Caco-2 (cell line): ENCODE results near the gene ARFIP1. TPM values are rescaled to one million over a fixed set of nuclear protein-coding genes. Genes with fewer than 3 reads are reported as not detected.

ENCODE experiments used
- BruUV-seq: library from RNA; stranded (reverse); fragments of 400-500 nt; replicated peaks from 2 replicates; lab custom pipeline; 2021; lab: Mats Ljungman, UMichigan
- CTCF ChIA-PET: fragments of 300-600 bp; sonication (Branson Sonifier 250); formaldehyde crosslinking; loops from one replicate; lab custom pipeline; 2022; ENCODE audit warnings: antibody characterized with exemption; lab: Charles Lee
- POLR2A ChIA-PET: fragments of 300-600 bp; sonication (Branson Sonifier 250); formaldehyde crosslinking; loops from one replicate; lab custom pipeline; 2022; ENCODE audit warnings: antibody characterized with exemption; lab: Charles Lee
- DNase-seq, 2 experiments: peaks; one replicate each; pipeline versions ENCODE4 v3.0.0 to v3.0.0-alpha.2; 2020 to 2022
- H3K27me3 ChIP-seq: replicated peaks from 2 replicates; pipeline ENCODE4 v1.6.0; 2011; ENCODE audit warnings: low read length; ENCODE audit not compliant: control insufficient read depth, insufficient read depth
- H3K36me3 ChIP-seq: 2 replicates; pipeline ENCODE4 v1.5.1; 2011; ENCODE audit warnings: low read length; ENCODE audit not compliant: control insufficient read depth, insufficient read depth
- H3K4me1 ChIP-seq: fragments of 250-450 bp; sonication (Bioruptor Pico); 2 replicates; pipeline ENCODE4 v1.5.1; 2020; ENCODE audit warnings: mild to moderate bottlenecking
- H3K4me3 ChIP-seq: 2 replicates; pipeline ENCODE4 v1.5.1; 2011; ENCODE audit warnings: low read depth, mild to moderate bottlenecking, control low read depth, low read length
- H3K9me3 ChIP-seq: fragments of 250-450 bp; sonication (Bioruptor Pico); 2 replicates; pipeline ENCODE4 v1.5.1; 2020; ENCODE audit warnings: mild to moderate bottlenecking, moderate library complexity
- H3K27ac Mint-ChIP-seq: one replicate; pipeline ENCODE4 v1.8.0; 2022; ENCODE audit warnings: mixed read lengths; ENCODE audit not compliant: unreplicated experiment
- H3K27me3 Mint-ChIP-seq: one replicate; pipeline ENCODE4 v1.8.0; 2022; ENCODE audit warnings: mixed read lengths; ENCODE audit not compliant: insufficient read depth, unreplicated experiment
- H3K36me3 Mint-ChIP-seq: one replicate; pipeline ENCODE4 v1.8.0; 2022; ENCODE audit warnings: mild to moderate bottlenecking, mixed read lengths; ENCODE audit not compliant: insufficient read depth, unreplicated experiment
- H3K4me1 Mint-ChIP-seq: one replicate; pipeline ENCODE4 v1.8.0; 2022; ENCODE audit warnings: low read depth, mixed read lengths; ENCODE audit not compliant: unreplicated experiment
- H3K4me3 Mint-ChIP-seq: one replicate; pipeline ENCODE4 v1.8.0; 2022; ENCODE audit warnings: mild to moderate bottlenecking, moderate library complexity, mixed read lengths; ENCODE audit not compliant: unreplicated experiment
- H3K9me3 Mint-ChIP-seq: one replicate; pipeline ENCODE4 v1.8.0; 2022; ENCODE audit warnings: mixed read lengths; ENCODE audit not compliant: unreplicated experiment
- CTCF ChIP-seq, 2 experiments: fragments of 200-600 bp in 1 of 2; IDR thresholded peaks; 1 replicate in 1 of 2; 2 replicates in 1 of 2; pipeline versions ENCODE4 v1.5.1 to v1.8.0; 2011 to 2022; ENCODE audit warnings: antibody characterized with exemption in 1 of 2, control low read depth in 1 of 2, inconsistent platforms in 1 of 2, low read depth in 1 of 2, low read length in 1 of 2, mild to moderate bottlenecking in 1 of 2, moderate library complexity in 1 of 2; ENCODE audit not compliant: insufficient read depth in 1 of 2, severe bottlenecking in 1 of 2, unreplicated experiment in 1 of 2
- intact Hi-C: fragments of 100-400 bp; cut with micrococcal nuclease; formaldehyde crosslinking; loops from one replicate; pipeline ENCODE4 v1.10.0; 2022; ENCODE audit not compliant: unreplicated experiment
- total RNA-seq: library from RNA; stranded (reverse); gene quantifications from 2 replicates; pipeline ENCODE4 v1.2.3, GENCODE V29; 2022

The ARFIP1 gene
- total RNA-seq, 1 experiment from 2014 or later: 31.9 TPM

DNA sequence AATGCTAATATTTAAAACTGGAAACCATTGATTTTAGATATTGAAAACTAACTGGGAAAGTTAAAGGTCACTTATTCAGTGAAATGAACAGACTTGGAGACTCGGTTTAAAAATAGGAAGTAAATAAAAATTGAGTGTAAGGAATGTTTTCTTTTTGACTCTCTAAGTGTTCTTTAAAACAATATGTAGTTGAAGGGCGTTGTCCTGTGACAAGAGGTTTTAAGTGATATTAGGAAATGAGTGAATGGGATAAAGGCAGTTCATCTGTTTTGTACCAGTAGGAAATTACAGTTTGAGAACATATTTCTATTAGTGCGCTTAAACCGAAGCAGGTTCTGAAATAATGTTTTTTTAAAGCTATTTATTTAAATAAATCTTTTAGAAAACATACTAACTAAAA is 77.2 kb downstream of the ARFIP1 start:
- Histone ChIP-seq H3K9me3 (0 out of 2 replicates have a peak, but pooled peaks cover 14% of the 10 kb centered on the region), H3K36me3 (no peaks in the 10 kb centered on the region), H3K27me3 (no peaks in the 10 kb centered on the region), H3K4me3 (no peak overlapping the region), H3K4me1 (peaks cover 18% of the 10 kb centered on the region)
- no peak overlapping the region for H3K4me3 Mint-ChIP-seq
- ChIA-PET POLR2A (no interaction called here), CTCF (no interaction called here)
- no peak for DNase-seq
- peaks cover 21% of the 10 kb centered on the region for H3K9me3 Mint-ChIP-seq
- no peak overlapping the region for H3K27ac Mint-ChIP-seq
- BruUV-seq: no TSS peak
- no peak for TF ChIP-seq CTCF (IDR thresholded peaks at IDR 0.05; ENCODE audit: insufficient read depth in 1 of 2, low read depth in 1 of 2, low read length in 1 of 2, severe bottlenecking in 1 of 2, unreplicated experiment in 1 of 2)
- intact Hi-C loops: no loop called here
- H3K4me1 Mint-ChIP-seq: peaks cover 8% of the 10 kb centered on the region
- peaks cover 8% of the 10 kb centered on the region for H3K36me3 Mint-ChIP-seq
- H3K27me3 Mint-ChIP-seq: no peaks in the 10 kb centered on the region

GRCh38 chr4:152858934-152859333 is 79.2 kb downstream of the ARFIP1 start:
- no peak for TF ChIP-seq CTCF (IDR thresholded peaks at IDR 0.05; ENCODE audit: insufficient read depth in 1 of 2, low read depth in 1 of 2, low read length in 1 of 2, severe bottlenecking in 1 of 2, unreplicated experiment in 1 of 2)
- ChIA-PET POLR2A (no interaction called here), CTCF (no interaction called here)
- Mint-ChIP-seq H3K4me3 (no peak overlapping the region), H3K27ac (no peak overlapping the region), H3K36me3 (peaks cover 8% of the 10 kb centered on the region), H3K9me3 (peaks cover 7% of the 10 kb centered on the region), H3K4me1 (peaks cover 8% of the 10 kb centered on the region), H3K27me3 (no peaks in the 10 kb centered on the region)
- Histone ChIP-seq H3K9me3 (no peaks in the 10 kb centered on the region), H3K4me3 (no peak overlapping the region), H3K4me1 (peaks cover 18% of the 10 kb centered on the region), H3K36me3 (no peaks in the 10 kb centered on the region), H3K27me3 (no peaks in the 10 kb centered on the region)
- no TSS peak for BruUV-seq
- no peak for DNase-seq
- intact Hi-C loops: no loop called here

DNA sequence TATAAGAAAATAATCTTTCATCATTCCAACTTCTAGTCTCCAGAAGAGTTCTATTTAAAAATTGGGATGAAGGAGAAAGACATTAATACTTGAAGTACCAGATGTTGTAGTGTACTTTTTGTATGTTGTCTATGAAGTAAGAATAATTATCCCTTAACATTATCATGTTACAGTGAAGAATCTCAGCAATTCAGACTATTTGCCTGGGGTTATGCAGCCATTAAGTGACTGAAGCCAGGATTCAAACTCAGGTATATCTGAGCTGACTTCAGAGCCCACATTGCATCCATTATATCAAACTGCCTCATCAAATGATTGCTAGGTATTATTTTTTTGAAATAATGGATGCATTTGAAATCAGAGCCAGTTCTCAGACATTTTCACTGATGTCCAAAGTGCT is 80.3 kb downstream of the ARFIP1 start:
- DNase-seq: no peak
- H3K4me1 Mint-ChIP-seq: peaks cover 8% of the 10 kb centered on the region
- H3K4me3 Mint-ChIP-seq: no peak overlapping the region
- no peak overlapping the region for H3K4me3 ChIP-seq
- H3K27ac Mint-ChIP-seq: no peak overlapping the region
- H3K9me3 Mint-ChIP-seq: no peaks in the 10 kb centered on the region
- no peaks in the 10 kb centered on the region for H3K36me3 ChIP-seq
- H3K27me3 Mint-ChIP-seq: no peaks in the 10 kb centered on the region
- H3K9me3 ChIP-seq: no peaks in the 10 kb centered on the region
- no peaks in the 10 kb centered on the region for H3K36me3 Mint-ChIP-seq
- ChIA-PET POLR2A (no interaction called here), CTCF (no interaction called here)
- no TSS peak for BruUV-seq
- intact Hi-C loops: no loop called here
- TF ChIP-seq CTCF (IDR thresholded peaks at IDR 0.05; ENCODE audit: insufficient read depth in 1 of 2, low read depth in 1 of 2, low read length in 1 of 2, severe bottlenecking in 1 of 2, unreplicated experiment in 1 of 2): no peak
- H3K27me3 ChIP-seq: no peaks in the 10 kb centered on the region
- peaks cover 18% of the 10 kb centered on the region for H3K4me1 ChIP-seq
